GM18858 (cell line): ENCODE measurements around the gene SPRED2.

Experiments used
- ATAC-seq: cut with Tn5 transposase; IDR thresholded peaks from one replicate; pipeline ENCODE4 v1.9.1; 2021; ENCODE audit not compliant: unreplicated experiment

The SPRED2 gene

GRCh38 chr2:65287364-65287763, 145.0 kb downstream of the SPRED2 start:
- ATAC-seq: no peak

GRCh38 chr2:65282477-65283053, 149.8 kb downstream of the SPRED2 start:
- ATAC-seq: no peak

- no peak for ATAC-seq
Measured at GRCh38 chr2:65281627-65282351, 150.6 kb downstream of the SPRED2 start.

- no peak for ATAC-seq
Measured at GRCh38 chr2:65279756-65280155, 152.6 kb downstream of the SPRED2 start.

GRCh38 chr2:65278531-65278981, 153.8 kb downstream of the SPRED2 start:
- ATAC-seq: no peak

- no peak for ATAC-seq
Measured at GRCh38 chr2:65277791-65278483, 154.5 kb downstream of the SPRED2 start.

GRCh38 chr2:65277118-65277517, 155.3 kb downstream of the SPRED2 start:
- ATAC-seq: no peak

- ATAC-seq: no peak
Measured at GRCh38 chr2:65276609-65277008, 155.8 kb downstream of the SPRED2 start.

GRCh38 chr2:65275141-65275915, 157.1 kb downstream of the SPRED2 start:
- no peak for ATAC-seq

GRCh38 chr2:65273344-65273743, 159.1 kb downstream of the SPRED2 start:
- no peak for ATAC-seq

- no peak for ATAC-seq
Measured at GRCh38 chr2:65268957-65269356, 163.4 kb downstream of the SPRED2 start.

- ATAC-seq: no peak
Measured at GRCh38 chr2:65267008-65267407, 165.4 kb downstream of the SPRED2 start.

GRCh38 chr2:65265671-65266045, 166.7 kb downstream of the SPRED2 start:
- ATAC-seq: no peak

GRCh38 chr2:65264821-65265670, 167.4 kb downstream of the SPRED2 start:
- no peak for ATAC-seq

GRCh38 chr2:65263986-65264385, 168.4 kb downstream of the SPRED2 start:
- no peak for ATAC-seq

GRCh38 chr2:65263262-65263661, 169.1 kb downstream of the SPRED2 start:
- no peak for ATAC-seq

- no peak for ATAC-seq
Measured at GRCh38 chr2:65261676-65262075, 170.7 kb downstream of the SPRED2 start.
